GM23338 (cell line): ENCODE results near the gene APRT. TPM values are rescaled to one million over a fixed set of nuclear protein-coding genes. Genes with fewer than 3 reads are reported as not detected.

Source experiments
- ATAC-seq: fragments of 200-7000 bp; cut with Tn5 transposase; 3 replicates; pipeline ENCODE4 v1.9.1; 2020
- DNase-seq: peaks from one replicate; pipeline ENCODE4 v3.0.0-alpha.2; 2015; ENCODE audit warnings: low spot score
- H2AFZ ChIP-seq: fragments of 200-600 bp; sonication (generic); 2 replicates; pipeline ENCODE4 v1.8.0; 2016; ENCODE audit warnings: antibody characterized with exemption, mild to moderate bottlenecking, moderate library complexity
- H3F3A ChIP-seq: fragments of 200-600 bp; sonication (generic); replicated peaks from 2 replicates; pipeline ENCODE4 v1.8.0; 2017; ENCODE audit warnings: antibody characterized with exemption, mixed run types, low read depth
- H3K27ac ChIP-seq: fragments of 200-600 bp; sonication (generic); 2 replicates; pipeline ENCODE4 v1.6.1; 2016; ENCODE audit warnings: low read depth
- H3K27me3 ChIP-seq: fragments of 200-600 bp; sonication (generic); 2 replicates; pipeline ENCODE4 v1.8.0; 2016; ENCODE audit warnings: mild to moderate bottlenecking, mixed run types, moderate library complexity; ENCODE audit not compliant: insufficient read depth
- H3K36me3 ChIP-seq: fragments of 200-600 bp; sonication (generic); 2 replicates; pipeline ENCODE4 v1.8.0; 2016; ENCODE audit warnings: mild to moderate bottlenecking; ENCODE audit not compliant: insufficient read depth
- H3K4me1 ChIP-seq: fragments of 200-600 bp; sonication (generic); 2 replicates; pipeline ENCODE4 v1.8.0; 2016; ENCODE audit warnings: mild to moderate bottlenecking, moderate library complexity; ENCODE audit not compliant: insufficient read depth
- H3K4me2 ChIP-seq: fragments of 200-600 bp; sonication (generic); 2 replicates; pipeline ENCODE4 v1.7.1; 2017; ENCODE audit warnings: mixed run types
- H3K4me3 ChIP-seq: fragments of 200-600 bp; sonication (generic); 2 replicates; pipeline ENCODE4 v1.6.1; 2016; ENCODE audit warnings: mixed run types
- H3K79me2 ChIP-seq: fragments of 200-600 bp; sonication (generic); replicated peaks from 2 replicates; pipeline ENCODE4 v1.8.0; 2017; ENCODE audit warnings: mild to moderate bottlenecking; ENCODE audit not compliant: insufficient read depth
- H3K9me2 ChIP-seq: fragments of 200-600 bp; sonication (generic); 2 replicates; pipeline ENCODE4 v1.8.0; 2017; ENCODE audit not compliant: insufficient read depth
- H4K20me1 ChIP-seq: fragments of 200-600 bp; sonication (generic); replicated peaks from 2 replicates; pipeline ENCODE4 v1.8.0; 2017; ENCODE audit warnings: mild to moderate bottlenecking; ENCODE audit not compliant: insufficient read depth
- H3K27ac Mint-ChIP-seq: 2 replicates; pipeline ENCODE4 v1.8.0; 2020; ENCODE audit warnings: inconsistent platforms, mild to moderate bottlenecking, moderate library complexity, mixed read lengths
- H3K27me3 Mint-ChIP-seq: 3 replicates; pipeline ENCODE4 v1.8.0; 2022; ENCODE audit warnings: low read depth, mild to moderate bottlenecking, moderate library complexity, mixed read lengths, inconsistent platforms; ENCODE audit not compliant: insufficient read depth, poor library complexity
- H3K36me3 Mint-ChIP-seq: 3 replicates; pipeline ENCODE4 v1.8.0; 2021; ENCODE audit warnings: low read depth, mild to moderate bottlenecking, inconsistent platforms, moderate library complexity, mixed read lengths
- H3K4me1 Mint-ChIP-seq: 3 replicates; pipeline ENCODE4 v1.8.0; 2020; ENCODE audit warnings: mild to moderate bottlenecking, inconsistent platforms, mixed read lengths
- H3K4me3 Mint-ChIP-seq: 3 replicates; pipeline ENCODE4 v1.8.0; 2021; ENCODE audit warnings: moderate library complexity, mild to moderate bottlenecking, inconsistent platforms, mixed read lengths
- H3K9me3 Mint-ChIP-seq: 3 replicates; pipeline ENCODE4 v1.8.0; 2020; ENCODE audit warnings: moderate library complexity, mild to moderate bottlenecking, inconsistent platforms, mixed read lengths
- CREB1 ChIP-seq: fragments of 250-450 bp; sonication (Bioruptor Pico); IDR thresholded peaks from 2 replicates; pipeline ENCODE4 v1.5.0; 2020; ENCODE audit warnings: low read depth, mild to moderate bottlenecking, moderate library complexity
- CTCF ChIP-seq, 2 experiments: fragments of 200-600 bp in 1 of 2; sonication (generic) in 1 of 2; conservative IDR thresholded peaks; 2 replicates each; pipeline versions ENCODE4 v1.5.1 to v1.6.1; 2016 to 2017; ENCODE audit warnings: antibody characterized with exemption in 2 of 2, low read depth in 2 of 2, mild to moderate bottlenecking in 2 of 2, moderate library complexity in 1 of 2
- ETS1 ChIP-seq: IDR thresholded peaks from 2 replicates; pipeline ENCODE4 v1.6.1; 2016; ENCODE audit warnings: antibody characterized with exemption
- EZH2 ChIP-seq: fragments of 200-600 bp; sonication (generic); IDR thresholded peaks from one replicate; pipeline ENCODE4 v1.8.0; 2017; ENCODE audit warnings: antibody characterized with exemption, mild to moderate bottlenecking, low read depth; ENCODE audit not compliant: unreplicated experiment
- EZH2phosphoT487 ChIP-seq: fragments of 200-600 bp; sonication (generic); IDR thresholded peaks from one replicate; pipeline ENCODE4 v1.8.1; 2018; ENCODE audit warnings: antibody characterized with exemption; ENCODE audit not compliant: unreplicated experiment
- JUNB ChIP-seq: IDR thresholded peaks from one replicate; pipeline ENCODE4 v1.6.1; 2016; ENCODE audit warnings: antibody characterized with exemption; ENCODE audit not compliant: unreplicated experiment
- NANOG ChIP-seq: IDR thresholded peaks from 2 replicates; pipeline ENCODE4 v1.6.1; 2016; ENCODE audit warnings: antibody characterized with exemption, borderline replicate concordance
- POLR2AphosphoS5 ChIP-seq: IDR thresholded peaks from 2 replicates; pipeline ENCODE4 v1.6.1; 2016; ENCODE audit warnings: antibody characterized with exemption, low read depth
- REST ChIP-seq: IDR thresholded peaks from one replicate; pipeline ENCODE4 v1.6.1; 2018; ENCODE audit warnings: antibody characterized with exemption; ENCODE audit not compliant: unreplicated experiment
- STAT1 ChIP-seq: IDR thresholded peaks from one replicate; pipeline ENCODE4 v1.6.1; 2016; ENCODE audit warnings: antibody characterized with exemption; ENCODE audit not compliant: unreplicated experiment
- ZNF114 ChIP-seq: fragments of 250-450 bp; sonication (Bioruptor Pico); IDR thresholded peaks from 2 replicates; pipeline ENCODE4 v1.5.0; 2020; ENCODE audit warnings: mild to moderate bottlenecking, moderate library complexity
- ZNF331 ChIP-seq: fragments of 250-450 bp; sonication (Bioruptor Pico); IDR thresholded peaks from 2 replicates; pipeline ENCODE4 v1.5.0; 2020; ENCODE audit warnings: low read depth, mild to moderate bottlenecking, moderate library complexity
- ZNF462 ChIP-seq: fragments of 250-450 bp; sonication (Bioruptor Pico); IDR thresholded peaks from 2 replicates; pipeline ENCODE4 v1.5.0; 2020; ENCODE audit warnings: mild to moderate bottlenecking, moderate library complexity
- polyA plus RNA-seq: library from polyadenylated mRNA; unstranded; fragments of >200 nt; fragmentation: Nextera tagmentation; extraction: Ambion mirVana; gene quantifications from 2 replicates; pipeline ENCODE4 v1.2.1, GENCODE V29; 2016
- total RNA-seq: library from RNA; depleted of rRNA; stranded (reverse); fragments of >200 nt; shearing (Covaris generic); gene quantifications from 2 replicates; pipeline ENCODE4 v1.2.3, GENCODE V29; 2014

APRT gene
- total and polyA plus RNA-seq, 2 experiments from 2014 or later, result 250 to 522 TPM

- Mint-ChIP-seq H3K4me1 (peaks cover 21% of the 10 kb centered on the region), H3K27me3 (peaks cover 10% of the 10 kb centered on the region), H3K4me3 (peak overlapping the region; percentile 79), H3K9me3 (peaks cover 12% of the 10 kb centered on the region), H3K36me3 (peaks cover 46% of the 10 kb centered on the region), H3K27ac (no peak overlapping the region)
- TF ChIP-seq JUNB (no peak), CTCF (conservative IDR thresholded peaks at IDR 0.05; ENCODE audit: low read depth in 2 of 2) (no peak), NANOG (no peak), ZNF462 (no peak), POLR2AphosphoS5 (no peak), ZNF331 (CRISPR knock-in tag) (no peak), ETS1 (no peak), ZNF114 (CRISPR knock-in tag) (no peak), EZH2 (no peak), EZH2phosphoT487 (no peak), CREB1 (no peak), REST (no peak), STAT1 (no peak)
- no peak for ATAC-seq
- Histone ChIP-seq H3F3A (0 out of 2 replicates have a peak, but pooled peaks cover 3% of the 10 kb centered on the region), H3K79me2 (peaks cover 18% of the 10 kb centered on the region), H3K9me2 (no peaks in the 10 kb centered on the region), H4K20me1 (peaks cover 7% of the 10 kb centered on the region; the same call in 1 of the 2 replicates), H3K27ac (no peak overlapping the region), H3K27me3 (no peaks in the 10 kb centered on the region), H2AFZ (no peak overlapping the region), H3K4me2 (peak overlapping the region; percentile 83), H3K4me3 (peak overlapping the region; percentile 71), H3K36me3 (no peaks in the 10 kb centered on the region), H3K4me1 (no peaks in the 10 kb centered on the region; the same call in 1 of the 2 replicates)
- no peak for DNase-seq
These were observed 44.0 kb upstream of the APRT start for GRCh38 chr16:88855736-88856121.
